ENCODE measurements around the gene TTC39A.

TTC39A gene

GRCh38 chr1:51266181-51266580, 64.2 kb downstream of the TTC39A start:
- Histone ChIP-seq H3K79me2 (ENCODE audit: insufficient read depth, low read length) (no peaks in the 10 kb centered on the region), H4K20me1 (ENCODE audit: low read depth, low read length) (no peaks in the 10 kb centered on the region), H3K27me3 (ENCODE audit: low read length) (no peaks in the 10 kb centered on the region), H3K9me2 (replicated peaks; ENCODE audit: insufficient read depth, low read length) (no peaks in the 10 kb centered on the region), H3K9me3 (ENCODE audit: insufficient read depth, low read length) (no peaks in the 10 kb centered on the region), H3K4me2 (ENCODE audit: low read depth, low read length, poor library complexity, severe bottlenecking) (no peak overlapping the region), H2AFZ (ENCODE audit: low read depth, low read length, severe bottlenecking) (no peak overlapping the region), H3K27ac (ENCODE audit: low read depth, low read length) (no peak overlapping the region), H3K36me3 (ENCODE audit: low read length) (no peaks in the 10 kb centered on the region), H3K4me3 (ENCODE audit: insufficient read depth, low read length, poor library complexity, severe bottlenecking) (no peak overlapping the region), H3K9ac (ENCODE audit: low read length) (no peak overlapping the region), H3F3A (ENCODE audit: insufficient read depth) (no peaks in the 10 kb centered on the region)
- TF ChIP-seq EZH2phosphoT487 (conservative IDR thresholded peaks at IDR 0.05; ENCODE audit: low read length) (no peak), CTCF (IDR thresholded peaks at IDR 0.05; ENCODE audit: insufficient read depth, low read length, poor library complexity, severe bottlenecking) (no peak)

- H3F3A ChIP-seq (ENCODE audit: insufficient read depth) = no peaks in the 10 kb centered on the region
- H3K9me3 ChIP-seq (ENCODE audit: insufficient read depth, low read length) = no peaks in the 10 kb centered on the region
- no peak overlapping the region for H3K4me3 ChIP-seq (ENCODE audit: insufficient read depth, low read length, poor library complexity, severe bottlenecking)
- H3K27me3 ChIP-seq (ENCODE audit: low read length) = no peaks in the 10 kb centered on the region
- H3K9me2 ChIP-seq (replicated peaks; ENCODE audit: insufficient read depth, low read length) = no peaks in the 10 kb centered on the region
- H3K36me3 ChIP-seq (ENCODE audit: low read length) = no peaks in the 10 kb centered on the region
- H3K27ac ChIP-seq (ENCODE audit: low read depth, low read length) = no peak overlapping the region
- H3K9ac ChIP-seq (ENCODE audit: low read length) = no peak overlapping the region
- no peaks in the 10 kb centered on the region for H3K79me2 ChIP-seq (ENCODE audit: insufficient read depth, low read length)
- TF ChIP-seq EZH2phosphoT487 (conservative IDR thresholded peaks at IDR 0.05; ENCODE audit: low read length) (no peak), CTCF (IDR thresholded peaks at IDR 0.05; ENCODE audit: insufficient read depth, low read length, poor library complexity, severe bottlenecking) (no peak)
- no peaks in the 10 kb centered on the region for H4K20me1 ChIP-seq (ENCODE audit: low read depth, low read length)
- no peak overlapping the region for H2AFZ ChIP-seq (ENCODE audit: low read depth, low read length, severe bottlenecking)
- H3K4me2 ChIP-seq (ENCODE audit: low read depth, low read length, poor library complexity, severe bottlenecking) = no peak overlapping the region
Measured at GRCh38 chr1:51265618-51266017, 64.7 kb downstream of the TTC39A start.

GRCh38 chr1:51264451-51264850, 65.9 kb downstream of the TTC39A start:
- Histone ChIP-seq H3F3A (ENCODE audit: insufficient read depth) (no peaks in the 10 kb centered on the region), H3K36me3 (ENCODE audit: low read length) (no peaks in the 10 kb centered on the region), H3K27me3 (ENCODE audit: low read length) (no peaks in the 10 kb centered on the region), H3K27ac (ENCODE audit: low read depth, low read length) (no peak overlapping the region), H3K9me2 (replicated peaks; ENCODE audit: insufficient read depth, low read length) (no peaks in the 10 kb centered on the region), H3K4me3 (ENCODE audit: insufficient read depth, low read length, poor library complexity, severe bottlenecking) (no peak overlapping the region), H3K9ac (ENCODE audit: low read length) (no peak overlapping the region), H3K4me2 (ENCODE audit: low read depth, low read length, poor library complexity, severe bottlenecking) (no peak overlapping the region), H3K79me2 (ENCODE audit: insufficient read depth, low read length) (no peaks in the 10 kb centered on the region), H3K9me3 (ENCODE audit: insufficient read depth, low read length) (no peaks in the 10 kb centered on the region), H4K20me1 (ENCODE audit: low read depth, low read length) (no peaks in the 10 kb centered on the region), H2AFZ (ENCODE audit: low read depth, low read length, severe bottlenecking) (no peak overlapping the region)
- TF ChIP-seq EZH2phosphoT487 (conservative IDR thresholded peaks at IDR 0.05; ENCODE audit: low read length) (no peak), CTCF (IDR thresholded peaks at IDR 0.05; ENCODE audit: insufficient read depth, low read length, poor library complexity, severe bottlenecking) (no peak)
